T-helper 1 cell (primary cell): ENCODE results near the gene ING5.

Experiments used
- DNase-seq, 5 donors: peaks; one replicate each; pipeline ENCODE4 v3.0.0-alpha.2; 2012 to 2020

ING5 gene

DNA sequence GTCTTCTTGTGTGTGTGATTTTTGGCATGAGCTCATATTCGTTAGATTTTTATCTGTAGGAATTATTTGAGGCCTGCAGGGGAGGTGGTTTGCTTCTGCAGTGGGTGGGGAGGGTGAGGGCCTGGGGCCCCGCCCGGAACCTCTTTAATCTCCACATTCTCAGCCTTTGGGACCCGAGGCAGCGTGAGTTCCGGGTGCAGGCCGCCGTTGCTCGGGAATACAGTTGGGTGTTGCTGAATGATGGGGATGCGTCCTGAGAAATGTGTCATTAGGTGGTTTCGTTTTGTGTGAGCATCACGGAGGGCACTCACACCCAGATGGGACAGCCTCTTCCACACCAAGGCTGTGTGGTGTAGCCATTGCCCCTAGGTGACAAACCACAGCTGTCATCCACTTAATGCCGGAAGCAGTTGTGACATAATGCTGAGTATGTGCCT is 61.1 kb downstream of the ING5 start:
- DNase-seq = peak; percentile 46 to 86 (median 62)

GRCh38 chr2:241763551-241764274 is 61.9 kb downstream of the ING5 start:
- no peak for DNase-seq

- DNase-seq = no peak
These were observed 62.7 kb downstream of the ING5 start for GRCh38 chr2:241764275-241765241.

DNA sequence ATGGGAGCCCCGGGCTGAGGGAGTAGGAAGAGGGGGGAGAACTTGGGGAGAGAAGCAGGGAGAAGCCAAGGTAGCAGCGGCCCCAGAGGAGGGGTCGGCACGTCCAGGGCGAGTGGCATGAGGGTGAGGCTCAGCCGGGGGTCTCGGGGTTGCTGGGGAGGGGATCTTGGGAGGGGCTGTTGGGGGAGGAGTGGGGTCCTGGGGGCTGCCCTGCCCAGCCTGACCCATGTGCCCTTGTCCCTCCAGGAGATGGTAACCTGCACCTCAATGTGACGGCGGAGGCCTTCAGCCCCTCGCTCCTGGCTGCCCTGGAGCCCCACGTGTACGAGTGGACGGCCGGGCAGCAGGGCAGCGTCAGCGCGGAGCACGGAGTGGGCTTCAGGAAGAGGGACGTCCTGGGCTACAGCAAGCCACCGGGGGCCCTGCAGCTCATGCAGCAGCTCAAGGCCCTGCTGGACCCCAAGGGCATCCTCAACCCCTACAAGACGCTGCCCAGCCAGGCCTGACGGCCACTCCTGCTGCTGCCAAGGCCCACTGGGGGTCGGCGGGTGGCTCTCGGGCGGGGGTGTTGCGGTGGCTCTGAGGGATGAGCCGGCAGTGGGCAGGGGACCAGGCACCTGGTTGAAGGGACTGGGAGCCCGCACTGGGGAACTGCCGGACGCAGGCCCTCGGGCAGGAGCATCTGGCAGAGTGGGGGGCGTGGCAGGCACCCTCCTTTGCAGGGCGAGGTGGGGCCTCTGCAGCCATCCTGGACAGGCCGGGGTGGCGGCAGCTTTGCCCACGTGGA is 65.8 kb downstream of the ING5 start:
- DNase-seq = no peak

DNA sequence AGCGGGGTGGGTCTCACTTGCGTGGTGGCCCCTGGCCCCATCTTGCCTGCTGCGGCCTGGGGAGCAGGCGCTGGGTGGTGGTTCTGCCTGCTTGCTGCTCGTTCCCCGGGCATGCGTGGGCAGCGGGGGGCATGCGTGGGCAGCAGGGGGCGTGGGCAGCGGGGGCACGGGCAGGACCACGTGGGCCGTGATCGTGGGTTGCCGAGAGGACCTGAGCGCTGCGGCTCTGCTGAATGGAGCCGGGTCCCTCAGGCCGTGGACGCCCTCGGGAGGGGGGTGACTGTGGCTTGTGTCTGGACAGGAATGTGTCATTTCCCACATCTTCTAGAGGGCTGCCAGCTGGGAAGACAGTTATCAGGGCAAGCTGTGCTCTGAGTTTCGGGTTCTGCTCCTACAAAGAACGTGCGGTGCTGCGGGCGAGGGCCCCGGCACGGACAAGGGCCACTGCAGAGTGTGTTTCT is 66.4 kb downstream of the ING5 start:
- no peak for DNase-seq

DNA sequence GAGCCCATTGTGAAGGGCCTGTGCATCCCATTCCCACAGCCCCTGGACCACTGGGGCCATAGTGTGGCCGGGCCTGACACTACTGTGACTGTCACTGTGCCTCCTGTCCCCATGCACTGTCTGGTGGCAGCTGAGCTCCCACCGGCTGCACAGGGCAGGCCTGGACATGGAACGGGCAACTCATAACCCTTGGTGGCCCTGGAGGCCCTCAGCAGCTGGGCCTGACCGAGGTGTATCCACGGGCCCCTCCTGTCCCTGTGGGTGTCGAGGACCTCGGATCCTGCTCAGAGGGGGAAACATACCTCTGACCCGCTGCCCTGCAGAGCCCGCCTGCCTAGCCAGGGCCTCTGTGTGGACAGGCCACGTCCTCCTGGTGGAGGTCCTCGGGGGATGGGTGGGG is 67.0 kb downstream of the ING5 start:
- DNase-seq = no peak

GRCh38 chr2:241769819-241770184 is 68.0 kb downstream of the ING5 start:
- no peak for DNase-seq

DNA sequence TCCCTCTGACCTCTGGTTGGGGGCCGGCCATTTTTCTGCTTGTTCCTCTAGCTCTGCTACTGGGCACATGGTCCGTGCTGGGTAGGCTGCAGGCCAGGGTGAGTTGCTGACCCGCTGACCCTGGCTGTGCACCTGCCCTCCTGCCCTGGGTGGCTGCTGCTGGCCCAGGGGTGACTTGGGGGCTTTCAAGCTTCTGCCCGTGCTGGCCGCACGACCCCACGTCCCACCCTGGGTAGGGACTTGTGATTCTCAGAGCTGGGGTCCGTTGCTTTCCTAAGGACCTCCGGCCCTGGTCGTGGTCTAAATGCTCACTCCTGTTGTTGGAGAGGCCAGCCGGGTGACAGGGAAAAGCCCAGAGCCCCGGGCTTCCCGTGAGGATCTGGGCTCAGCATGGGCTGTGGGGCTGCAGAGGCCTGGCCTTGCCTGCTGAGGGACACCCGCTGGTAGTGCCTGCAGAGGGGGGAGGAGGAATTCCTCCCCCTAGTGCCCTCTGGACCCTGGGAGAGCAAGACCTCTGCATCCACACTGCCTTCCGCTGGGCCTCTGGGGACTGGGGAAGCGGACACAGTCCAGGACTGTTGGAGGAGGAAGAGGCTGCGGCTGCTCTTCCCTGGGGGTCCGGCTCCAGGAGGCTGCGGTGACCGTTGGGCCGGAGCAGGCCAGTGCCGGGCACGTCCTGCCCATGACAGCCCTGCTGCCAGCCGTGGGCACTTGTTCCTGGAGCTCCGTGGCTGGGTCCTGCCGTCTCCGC is 68.5 kb downstream of the ING5 start:
- DNase-seq = no peak

- DNase-seq = no peak
These were observed 69.1 kb downstream of the ING5 start for GRCh38 chr2:241770936-241771285.

DNA sequence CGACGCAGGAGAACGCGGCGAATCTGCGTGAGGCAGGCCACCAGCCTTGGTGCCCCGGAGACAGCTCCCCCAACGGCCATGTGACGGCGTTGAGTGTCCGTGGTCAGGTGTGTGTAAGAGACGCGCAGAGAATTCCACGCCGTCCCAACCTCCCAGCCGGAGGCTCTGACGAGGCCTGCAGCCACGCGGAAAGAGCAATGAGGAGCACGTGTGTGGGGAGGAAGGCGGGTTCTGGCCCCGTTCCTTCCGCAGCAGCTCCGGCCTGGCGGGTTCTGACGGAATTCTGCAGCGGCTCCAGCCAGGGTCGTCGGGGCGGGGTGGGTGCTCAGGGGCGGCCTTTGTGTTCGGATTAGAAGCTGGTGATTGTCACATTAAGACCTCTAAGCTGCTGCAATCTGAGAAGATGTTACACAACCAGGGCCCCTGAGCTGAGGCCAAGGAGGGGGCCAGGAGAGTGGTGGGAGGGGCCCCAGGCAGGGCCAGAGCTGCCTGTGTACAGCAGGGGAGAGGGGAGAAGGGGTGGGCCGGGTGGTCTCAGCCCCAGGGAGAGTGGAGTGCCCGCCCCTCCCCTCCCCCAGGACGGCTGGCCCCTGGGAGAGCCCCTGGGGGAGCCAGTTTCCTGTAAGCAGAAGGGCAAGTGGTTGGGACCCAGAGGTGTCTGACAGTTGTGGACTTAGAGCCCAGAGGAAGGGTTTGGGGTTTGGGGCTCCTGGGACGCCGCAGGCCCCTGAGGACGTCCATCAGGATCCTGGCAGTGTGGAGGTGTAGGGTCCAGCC is 69.6 kb downstream of the ING5 start:
- no peak for DNase-seq

GRCh38 chr2:241772063-241772499 is 70.2 kb downstream of the ING5 start:
- peak in 2 of 5 donors; percentile 29 to 50 for DNase-seq

GRCh38 chr2:241773511-241774418 is 71.9 kb downstream of the ING5 start:
- DNase-seq = no peak

DNA sequence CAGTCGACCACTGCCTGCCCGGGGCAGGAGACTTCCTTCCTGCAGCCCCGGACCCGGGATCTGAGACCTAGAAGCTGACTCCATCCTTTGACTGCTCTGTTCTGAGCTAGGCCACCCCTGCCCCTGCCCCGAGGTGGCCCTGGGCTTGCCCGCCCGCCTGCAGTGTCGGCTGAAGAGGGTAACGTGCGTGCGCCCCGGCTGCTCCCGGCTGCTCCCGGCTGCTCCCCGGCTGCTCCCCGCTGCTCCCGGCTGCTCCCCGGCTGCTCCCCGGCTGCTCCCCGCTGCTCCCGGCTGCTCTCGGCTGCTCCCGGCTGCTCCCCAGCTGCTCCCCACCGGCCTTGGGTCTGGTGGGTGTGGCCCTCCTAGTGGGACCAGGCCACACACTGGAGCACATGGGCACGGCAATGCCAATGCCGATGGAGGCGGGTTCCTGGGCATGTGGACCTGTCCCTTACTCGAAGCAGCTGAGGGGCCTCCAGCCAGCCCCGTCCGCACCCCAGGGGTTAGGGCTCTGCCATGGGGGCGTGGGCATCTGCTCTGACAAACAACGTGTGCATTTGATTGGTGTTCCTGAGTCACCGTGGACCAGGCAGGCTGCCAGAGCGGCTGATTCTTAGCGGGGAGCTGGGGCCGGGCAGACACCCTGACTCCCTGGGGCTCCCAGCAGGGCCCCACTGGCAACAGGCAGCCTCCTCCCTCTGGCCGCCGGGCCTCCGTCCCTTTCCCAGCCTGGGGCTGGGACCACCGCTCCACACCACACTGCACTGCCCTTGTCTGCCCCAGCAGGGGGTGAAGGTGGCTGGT is 72.8 kb downstream of the ING5 start:
- no peak for DNase-seq

- DNase-seq = no peak
These were observed 73.7 kb downstream of the ING5 start for GRCh38 chr2:241775223-241776177.

- DNase-seq = no peak
These were observed 74.7 kb downstream of the ING5 start, which contains the start of gene GAL3ST2 for GRCh38 chr2:241776336-241777169. TSS of gene GAL3ST2 (plus strand) at chr2:241776822. CDS start at chr2:241776956, 134 bp downstream.

GRCh38 chr2:241777170-241777685 is 75.4 kb downstream of the ING5 start:
- no peak for DNase-seq
